IPS-15b (cell line): ENCODE measurements around the gene DDX5.
"Not testable (repeated sequence)": the region's sequence is repeated elsewhere in the genome, so short reads cannot be mapped to it uniquely, and the experiment has no call there.

Source experiments
- H3K27me3 ChIP-seq: one replicate; pipeline ENCODE4 v1.6.1; 2013; ENCODE audit warnings: low read length; ENCODE audit not compliant: control insufficient read depth, insufficient read depth
- H3K36me3 ChIP-seq: one replicate; pipeline ENCODE4 v1.6.1; 2013; ENCODE audit warnings: low read length; ENCODE audit not compliant: control insufficient read depth, insufficient read depth
- H3K4me1 ChIP-seq: one replicate; pipeline ENCODE4 v1.6.1; 2013; ENCODE audit warnings: mild to moderate bottlenecking, low read length; ENCODE audit not compliant: control insufficient read depth, insufficient read depth
- H3K4me3 ChIP-seq: one replicate; pipeline ENCODE4 v1.5.1; 2013; ENCODE audit warnings: low read depth, low read length
- H3K9ac ChIP-seq: one replicate; pipeline ENCODE4 v1.6.1; 2013; ENCODE audit warnings: low read depth, mild to moderate bottlenecking, low read length
- H3K9me3 ChIP-seq: one replicate; pipeline ENCODE4 v1.6.1; 2013; ENCODE audit warnings: mild to moderate bottlenecking, low read length; ENCODE audit not compliant: control insufficient read depth, insufficient read depth

DDX5 gene

GRCh38 chr17:64480951-64481350 is 25.1 kb downstream of the DDX5 start:
- H3K27me3 ChIP-seq = no peaks in the 10 kb centered on the region
- H3K4me3 ChIP-seq = no peak overlapping the region
- no peaks in the 10 kb centered on the region for H3K9me3 ChIP-seq
- H3K36me3 ChIP-seq = peaks cover 23% of the 10 kb centered on the region
- H3K9ac ChIP-seq = no peak overlapping the region
- H3K4me1 ChIP-seq = no peaks in the 10 kb centered on the region

GRCh38 chr17:64477849-64478248 is 28.2 kb downstream of the DDX5 start:
- Histone ChIP-seq H3K4me1 (no peaks in the 10 kb centered on the region), H3K36me3 (peaks cover 11% of the 10 kb centered on the region), H3K9ac (no peak overlapping the region), H3K9me3 (no peaks in the 10 kb centered on the region), H3K27me3 (no peaks in the 10 kb centered on the region), H3K4me3 (no peak overlapping the region)

- Histone ChIP-seq H3K4me3 (no peak overlapping the region), H3K27me3 (no peaks in the 10 kb centered on the region), H3K9ac (no peak overlapping the region), H3K4me1 (peaks cover 4% of the 10 kb centered on the region), H3K9me3 (no peaks in the 10 kb centered on the region), H3K36me3 (peaks cover 3% of the 10 kb centered on the region)
Observed at GRCh38 chr17:64472564-64472963, 33.5 kb downstream of the DDX5 start.

GRCh38 chr17:64471440-64471839 is 34.6 kb downstream of the DDX5 start:
- peaks cover 4% of the 10 kb centered on the region for H3K4me1 ChIP-seq
- H3K36me3 ChIP-seq = no peaks in the 10 kb centered on the region
- no peaks in the 10 kb centered on the region for H3K27me3 ChIP-seq
- no peak overlapping the region for H3K4me3 ChIP-seq
- H3K9me3 ChIP-seq = no peaks in the 10 kb centered on the region
- no peak overlapping the region for H3K9ac ChIP-seq

- no peaks in the 10 kb centered on the region for H3K9me3 ChIP-seq
- H3K9ac ChIP-seq = no peak overlapping the region
- H3K4me1 ChIP-seq = peaks cover 6% of the 10 kb centered on the region
- H3K27me3 ChIP-seq = no peaks in the 10 kb centered on the region
- H3K36me3 ChIP-seq = no peaks in the 10 kb centered on the region
- no peak overlapping the region for H3K4me3 ChIP-seq
Observed at GRCh38 chr17:64470625-64471024, 35.5 kb downstream of the DDX5 start.

- H3K9ac ChIP-seq, H3K9me3 ChIP-seq, H3K36me3 ChIP-seq, H3K4me1 ChIP-seq, H3K27me3 ChIP-seq, H3K4me3 ChIP-seq: not testable (repeated sequence)
Observed at GRCh38 chr17:64466834-64467233, 39.3 kb downstream of the DDX5 start.

GRCh38 chr17:64466019-64466735 is 39.9 kb downstream of the DDX5 start:
- H3K36me3 ChIP-seq = no peaks in the 10 kb centered on the region
- no peaks in the 10 kb centered on the region for H3K27me3 ChIP-seq
- H3K9me3 ChIP-seq = no peaks in the 10 kb centered on the region
- peaks cover 6% of the 10 kb centered on the region for H3K4me1 ChIP-seq
- no peak overlapping the region for H3K9ac ChIP-seq
- no peak overlapping the region for H3K4me3 ChIP-seq

- H3K4me3 ChIP-seq = no peak overlapping the region
- no peaks in the 10 kb centered on the region for H3K9me3 ChIP-seq
- no peaks in the 10 kb centered on the region for H3K36me3 ChIP-seq
- H3K27me3 ChIP-seq = no peaks in the 10 kb centered on the region
- H3K9ac ChIP-seq = no peak overlapping the region
- peaks cover 2% of the 10 kb centered on the region for H3K4me1 ChIP-seq
Observed at GRCh38 chr17:64461788-64462187, 44.3 kb downstream of the DDX5 start.

GRCh38 chr17:64460955-64461354 is 45.1 kb downstream of the DDX5 start:
- H3K36me3 ChIP-seq = no peaks in the 10 kb centered on the region
- no peaks in the 10 kb centered on the region for H3K27me3 ChIP-seq
- H3K4me3 ChIP-seq = no peak overlapping the region
- no peaks in the 10 kb centered on the region for H3K9me3 ChIP-seq
- no peak overlapping the region for H3K9ac ChIP-seq
- H3K4me1 ChIP-seq = no peaks in the 10 kb centered on the region

- not testable (repeated sequence) for H3K4me3 ChIP-seq, H3K9ac ChIP-seq, H3K27me3 ChIP-seq, H3K4me1 ChIP-seq, H3K36me3 ChIP-seq, H3K9me3 ChIP-seq
Observed at GRCh38 chr17:64459818-64460217, 46.3 kb downstream of the DDX5 start.

- H3K27me3 ChIP-seq = no peaks in the 10 kb centered on the region
- no peaks in the 10 kb centered on the region for H3K9me3 ChIP-seq
- no peaks in the 10 kb centered on the region for H3K4me1 ChIP-seq
- no peak overlapping the region for H3K4me3 ChIP-seq
- H3K9ac ChIP-seq = no peak overlapping the region
- H3K36me3 ChIP-seq = no peaks in the 10 kb centered on the region
Observed at GRCh38 chr17:64459284-64459747, 46.8 kb downstream of the DDX5 start.

GRCh38 chr17:64458756-64459155 is 47.3 kb downstream of the DDX5 start:
- H3K4me3 ChIP-seq = no peak overlapping the region
- no peaks in the 10 kb centered on the region for H3K36me3 ChIP-seq
- no peak overlapping the region for H3K9ac ChIP-seq
- H3K27me3 ChIP-seq = no peaks in the 10 kb centered on the region
- no peaks in the 10 kb centered on the region for H3K4me1 ChIP-seq
- no peaks in the 10 kb centered on the region for H3K9me3 ChIP-seq
